HG02610 (cell line): Measurements from ENCODE around the gene KLF12.

Experiments used
- ATAC-seq: cut with Tn5 transposase; IDR thresholded peaks from one replicate; pipeline ENCODE4 v1.9.1; 2021; ENCODE audit warnings: mild to moderate bottlenecking, moderate library complexity; ENCODE audit not compliant: unreplicated experiment

KLF12 gene

DNA sequence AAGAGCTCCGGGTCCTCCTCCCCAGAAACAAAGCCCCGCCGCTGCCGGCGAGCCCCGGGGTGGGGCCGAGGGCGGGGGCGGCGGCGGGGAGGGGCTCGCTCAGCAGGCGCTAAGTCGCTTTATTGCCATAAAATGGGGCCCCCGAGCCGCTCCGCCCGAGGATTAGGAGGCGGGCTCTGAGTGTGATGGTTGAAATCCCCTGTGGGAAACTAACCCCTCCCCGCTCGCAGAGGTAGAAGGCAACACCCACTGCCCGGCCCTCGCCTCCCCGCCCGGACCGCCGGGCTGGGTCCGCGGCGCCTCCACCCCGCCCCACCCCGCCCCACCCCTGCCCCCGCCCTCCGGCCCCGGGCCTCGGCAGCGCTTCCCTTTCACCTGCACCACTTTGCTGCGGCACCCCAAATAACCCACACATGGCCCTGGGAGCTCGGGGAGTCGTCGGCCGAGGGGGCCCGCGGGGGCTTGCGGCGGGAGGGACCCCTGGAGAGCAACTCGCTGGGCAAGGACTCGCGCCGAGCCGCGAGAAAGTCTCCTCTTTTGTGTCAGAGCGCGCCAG, at the start of gene KLF12:
Gene KLF12 (minus strand): TSS at position 184 of the 556 bp plus-strand sequence.
- peak; percentile 74 for ATAC-seq

DNA sequence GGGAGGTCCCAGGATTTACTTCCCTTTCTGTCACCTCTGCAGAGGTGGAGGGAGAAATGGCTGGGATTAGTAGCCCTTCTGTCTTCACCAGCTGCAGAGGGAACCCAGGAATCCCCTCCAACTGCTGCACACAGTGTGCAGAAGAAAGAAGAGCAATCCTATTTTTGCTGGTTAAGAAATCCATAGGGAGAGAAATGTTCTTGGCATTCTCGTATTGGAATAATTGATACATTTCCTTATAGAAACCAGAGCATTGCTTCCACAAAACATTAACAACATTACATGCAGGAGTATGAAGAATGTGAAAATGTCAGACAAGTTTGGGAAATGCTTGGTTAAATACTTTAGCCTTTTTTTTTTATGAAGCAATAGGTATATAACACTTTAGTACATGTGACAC, 48.3 kb upstream of the KLF12 start:
- no peak for ATAC-seq

DNA sequence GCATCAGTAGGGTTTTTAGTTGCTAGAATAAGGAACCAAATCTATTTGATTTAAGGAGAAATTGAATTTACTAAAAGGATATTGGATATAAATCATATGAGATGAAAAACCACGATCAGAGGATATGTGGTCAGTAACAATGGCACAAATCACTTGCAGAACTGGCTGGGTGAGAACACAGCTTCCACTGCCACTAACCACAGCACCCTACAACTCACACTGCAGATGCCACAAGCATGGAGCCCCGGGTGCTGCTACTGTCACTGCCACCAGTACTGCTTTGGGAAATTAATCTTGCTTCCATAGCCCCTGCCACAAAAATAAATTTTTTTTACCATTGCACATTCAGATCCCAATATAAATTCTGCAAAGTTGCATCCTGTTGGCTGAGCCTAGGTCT, 40.6 kb upstream of the KLF12 start:
- no peak for ATAC-seq

DNA sequence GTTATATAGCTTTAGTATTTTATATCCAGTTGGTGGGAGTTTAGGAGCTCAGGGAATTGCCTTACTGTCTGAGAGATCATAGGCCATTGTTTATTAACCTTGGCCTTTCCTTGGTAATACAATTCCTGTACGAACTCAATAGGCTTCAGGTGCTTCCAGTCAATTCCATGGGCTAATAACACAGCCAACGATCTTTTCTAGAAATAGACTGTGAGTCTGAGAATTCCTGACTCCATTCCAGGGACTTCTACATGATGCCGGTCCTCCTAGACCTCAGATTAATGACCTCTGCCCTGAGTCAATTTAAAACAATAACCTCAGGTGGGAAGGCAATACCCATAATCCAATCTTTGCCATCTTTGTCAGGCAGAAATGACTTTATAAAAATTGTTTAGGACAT, 39.6 kb upstream of the KLF12 start:
- ATAC-seq: no peak

DNA sequence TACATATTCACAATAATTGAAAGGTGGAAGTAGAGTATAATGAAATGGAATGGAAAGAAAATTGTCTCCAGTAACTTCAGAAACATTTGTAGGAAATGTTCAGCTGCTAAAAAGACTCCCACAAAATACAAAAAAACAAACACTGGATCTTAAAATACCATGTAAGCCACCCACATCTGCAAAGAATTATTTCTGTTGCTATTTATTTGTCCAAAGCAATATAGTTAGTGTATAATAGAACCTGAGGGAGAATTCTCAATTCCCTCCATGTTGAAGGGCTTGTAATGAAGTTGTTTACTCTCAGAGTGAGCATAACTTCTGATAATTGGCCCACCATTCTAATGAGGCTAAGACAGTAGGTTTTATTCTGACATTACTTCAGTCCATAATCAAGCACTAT, 37.4 kb upstream of the KLF12 start:
- no peak for ATAC-seq

DNA sequence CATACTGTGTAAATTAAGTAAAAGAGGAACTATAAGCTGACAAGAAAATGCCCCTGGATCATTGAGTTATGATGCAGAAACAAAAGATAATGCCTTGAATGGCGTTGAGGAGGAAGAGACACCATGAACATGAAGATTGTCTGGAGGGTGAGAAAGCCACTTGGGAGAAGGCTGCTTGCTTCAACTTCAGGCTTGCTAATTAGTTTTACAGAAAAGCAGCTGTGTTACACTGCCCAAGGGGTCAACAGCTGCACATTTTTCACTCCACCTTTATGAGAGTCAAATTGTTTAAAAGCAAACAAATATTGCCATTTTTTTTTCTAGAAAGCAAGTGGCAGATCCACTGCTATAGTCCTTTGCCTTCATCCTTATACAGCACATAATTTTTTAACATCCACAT, 35.5 kb upstream of the KLF12 start:
- ATAC-seq: no peak

DNA sequence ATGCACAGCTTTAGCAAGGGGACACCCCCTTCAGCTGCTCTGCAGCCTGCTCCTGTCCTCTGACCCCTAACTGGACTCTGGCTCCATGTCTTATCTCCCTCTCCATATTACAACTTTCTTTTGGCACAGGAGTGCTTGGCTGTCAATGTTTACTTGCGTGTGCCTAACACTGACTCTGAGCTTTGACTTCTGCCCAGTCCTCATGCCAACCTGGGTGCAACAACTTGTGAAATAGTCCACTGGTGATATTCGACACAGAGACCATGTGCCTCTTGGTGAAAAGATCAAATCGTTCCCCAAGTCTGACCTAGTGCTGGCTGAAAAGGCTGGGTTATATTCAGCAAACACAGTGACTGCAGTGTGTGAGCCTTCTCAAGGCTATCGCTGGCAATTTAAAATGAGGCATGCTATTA, 34.1 kb upstream of the KLF12 start:
- no peak for ATAC-seq

DNA sequence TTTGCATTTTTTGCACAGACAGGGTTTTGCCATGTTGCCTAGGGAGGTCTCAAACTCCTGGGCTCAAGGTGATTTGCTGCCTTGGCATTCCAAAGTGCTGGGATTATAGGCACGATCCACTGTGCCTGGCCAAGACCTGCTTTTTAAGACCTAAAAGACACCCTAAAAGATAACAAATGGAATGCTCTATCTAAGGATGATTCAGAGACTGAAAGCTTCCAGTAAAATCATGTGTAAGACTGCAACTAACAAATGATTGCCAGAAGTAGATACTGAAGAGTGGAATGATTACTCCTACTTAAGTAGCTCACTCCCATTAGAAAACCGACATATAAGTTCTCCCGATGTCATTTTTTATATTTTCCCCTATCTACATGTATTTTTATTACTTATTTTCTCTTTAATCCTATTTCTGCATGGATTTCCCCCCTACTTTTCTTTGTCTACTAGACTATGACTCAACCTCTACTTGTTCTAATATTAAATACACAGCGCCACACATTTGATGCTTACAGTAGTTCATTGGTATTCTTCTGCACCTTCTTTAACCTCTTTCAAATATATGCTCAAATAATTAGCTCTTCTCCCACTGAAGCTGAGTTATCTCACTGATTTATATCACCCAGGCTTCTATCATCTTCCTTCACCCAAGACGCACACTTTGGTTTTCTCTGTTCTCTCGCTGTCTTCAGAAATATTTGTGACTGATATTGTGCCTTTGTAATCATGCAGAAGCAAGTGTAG, 32.2 kb upstream of the KLF12 start:
- ATAC-seq: no peak

DNA sequence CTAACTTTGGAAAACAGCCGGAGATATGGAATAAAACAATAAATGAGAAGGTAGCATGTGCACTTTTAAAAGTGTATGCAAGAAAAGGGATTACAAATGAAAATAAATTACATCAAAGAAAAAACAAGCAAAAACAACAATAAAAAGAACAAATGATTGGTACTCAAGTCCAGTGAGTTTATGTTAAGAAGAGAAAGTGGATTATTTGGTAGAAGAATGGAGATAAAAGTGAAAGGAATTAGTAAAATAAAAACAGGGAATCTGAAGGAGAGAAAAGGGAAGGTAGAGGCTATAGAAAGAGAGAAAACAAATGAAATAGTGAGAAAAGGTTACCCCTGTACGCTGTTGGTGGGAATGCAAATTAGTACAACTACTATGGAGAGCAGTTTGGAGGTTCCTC, 28.6 kb upstream of the KLF12 start:
- ATAC-seq: no peak

DNA sequence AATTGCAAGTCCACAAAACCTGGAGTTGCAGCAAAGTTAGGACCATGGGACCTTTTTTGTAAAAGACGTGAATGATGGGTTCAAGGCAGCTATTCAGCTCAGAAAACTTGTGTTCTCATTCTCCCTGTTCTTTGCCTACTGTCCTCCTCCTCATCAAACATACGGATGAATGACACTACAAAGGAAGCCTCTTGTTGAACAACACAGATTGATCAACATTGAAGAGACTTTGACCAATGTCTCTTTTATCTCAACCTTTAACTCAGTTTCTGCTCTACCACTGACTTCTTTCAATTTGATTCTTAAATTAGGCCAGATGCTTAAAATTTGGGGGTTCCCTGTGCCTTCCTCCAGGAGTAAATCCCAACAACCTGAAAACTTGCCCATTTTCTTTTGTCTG, 27.9 kb upstream of the KLF12 start:
- no peak for ATAC-seq

DNA sequence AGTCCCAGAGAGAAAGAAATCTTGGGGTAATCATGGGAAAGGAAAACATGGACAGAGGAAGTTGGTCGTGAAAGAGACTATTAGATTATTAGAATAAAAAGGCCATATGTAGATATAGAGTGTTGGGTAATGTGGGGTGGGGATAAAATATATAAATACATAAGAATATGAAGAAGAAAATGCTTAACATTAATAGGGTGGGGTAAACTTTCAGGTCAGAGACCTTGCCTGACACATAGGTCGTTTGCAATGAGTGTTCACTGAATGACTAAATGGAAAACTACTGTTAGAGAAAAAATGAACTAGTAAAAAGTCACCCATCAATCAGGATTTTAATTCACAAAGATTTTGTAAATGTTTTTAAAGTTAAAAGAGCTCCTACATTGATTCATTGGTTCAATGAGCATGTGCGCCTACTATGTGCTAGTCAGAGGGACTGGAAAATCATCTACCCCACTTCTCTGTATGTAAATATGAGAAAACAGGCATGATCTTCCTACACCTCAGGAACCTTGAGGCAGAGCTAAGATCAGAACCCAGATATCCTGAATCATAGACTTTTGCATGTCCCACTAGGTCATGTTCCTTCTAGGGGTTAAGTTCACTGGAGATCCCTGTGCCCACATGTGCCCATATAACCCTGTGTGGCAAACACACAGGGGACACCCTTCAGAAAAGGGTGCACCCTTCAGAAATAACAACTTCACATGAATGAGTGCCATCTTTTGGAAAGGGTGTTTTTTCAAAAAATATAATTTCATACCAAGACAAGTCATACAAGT, 24.6 kb upstream of the KLF12 start:
- ATAC-seq: no peak

DNA sequence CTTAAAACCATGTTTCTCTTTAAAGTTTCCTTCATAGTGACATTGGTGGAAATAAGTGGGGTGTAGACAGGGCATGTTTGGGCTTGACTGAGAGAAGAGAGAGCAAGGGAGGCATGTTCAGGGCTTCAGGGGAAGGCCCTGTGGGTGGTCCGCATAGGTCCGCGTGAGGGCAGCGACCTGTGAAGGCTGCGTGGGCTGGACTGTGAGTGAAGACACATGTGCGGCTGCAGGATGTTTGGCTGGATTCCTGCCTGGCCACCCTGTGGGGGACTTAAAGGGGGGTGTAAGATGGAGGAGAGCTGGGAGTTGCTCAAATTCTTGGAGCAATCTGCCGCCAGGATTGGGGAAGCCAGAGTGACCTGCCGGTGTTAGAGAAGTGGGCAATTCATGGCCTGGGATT, 23.8 kb upstream of the KLF12 start:
- ATAC-seq: no peak

DNA sequence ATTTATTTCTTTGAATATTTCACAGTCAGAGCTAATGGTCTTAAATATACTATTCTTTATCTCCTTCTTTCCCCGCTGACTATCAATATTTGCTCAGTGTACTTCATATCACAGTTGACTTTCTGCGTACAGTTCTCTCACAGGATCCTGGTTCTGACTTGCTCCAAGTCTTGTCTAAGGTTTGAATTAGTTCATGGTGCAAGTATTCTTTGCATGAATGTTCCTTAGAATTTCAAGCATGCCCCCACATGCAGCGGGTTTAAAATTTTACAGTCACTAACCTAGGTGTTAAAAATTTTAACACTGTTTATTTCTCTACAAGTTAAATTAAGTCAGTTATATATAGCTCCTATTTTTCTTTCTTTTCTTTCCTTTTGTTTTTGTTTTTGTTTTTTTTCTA, 20.8 kb upstream of the KLF12 start:
- ATAC-seq: no peak

DNA sequence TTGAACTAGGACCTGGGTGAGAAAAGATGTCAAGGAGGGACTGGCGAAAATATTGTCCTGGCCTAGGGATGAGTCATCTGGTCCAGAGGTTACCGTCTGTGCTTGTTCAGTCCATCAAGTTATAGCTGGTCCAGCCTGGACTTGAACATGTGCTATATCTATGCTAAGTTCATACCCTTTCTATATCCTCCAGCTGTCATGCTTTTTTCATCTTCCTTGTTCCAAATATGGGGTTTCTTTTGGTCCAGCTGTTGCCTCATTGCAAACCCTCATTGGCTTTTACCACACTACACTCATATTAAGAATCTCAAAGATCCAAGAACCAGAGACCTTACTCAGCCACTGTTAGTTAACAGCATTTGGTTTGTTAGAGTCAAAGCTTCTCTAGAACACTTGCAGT, 19.1 kb upstream of the KLF12 start:
- ATAC-seq: peak; percentile 51

DNA sequence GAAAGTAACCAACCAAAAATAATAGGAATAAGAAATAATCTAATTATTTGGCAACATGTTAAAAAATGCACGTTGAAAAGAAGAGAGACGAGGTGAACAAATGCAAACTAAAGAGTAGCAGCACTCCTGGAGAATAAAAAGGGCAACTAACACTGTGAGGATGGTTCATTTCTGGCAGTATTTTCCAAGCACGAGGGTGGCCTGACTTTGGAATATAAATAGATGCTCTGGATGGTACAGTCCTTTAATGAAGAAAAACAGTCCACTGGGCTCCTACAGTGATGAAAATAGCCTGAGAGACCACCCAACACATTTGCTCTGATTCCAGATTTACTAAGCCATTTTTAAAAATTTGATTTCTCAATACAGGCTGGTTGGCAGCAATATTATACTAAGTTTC, 17.7 kb upstream of the KLF12 start:
- ATAC-seq: no peak

DNA sequence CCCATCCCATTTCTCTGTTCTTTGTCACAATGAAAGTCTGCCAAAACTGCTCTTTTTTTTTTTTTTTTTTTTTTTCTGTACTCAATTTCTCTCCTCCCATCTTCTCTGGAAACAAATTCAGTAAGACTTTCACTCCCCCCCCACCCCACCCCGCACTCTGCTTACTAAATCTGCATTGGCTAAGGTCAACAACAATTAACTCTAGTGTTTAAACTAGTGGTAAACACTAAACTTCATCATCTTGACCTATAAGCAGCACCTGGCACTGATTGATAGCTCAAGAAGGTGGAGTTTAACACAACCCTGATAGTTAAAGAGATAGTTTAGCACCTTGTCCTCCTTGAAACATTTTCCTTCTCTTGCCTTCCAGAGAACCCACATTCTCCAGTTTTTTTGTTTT, 14.1 kb upstream of the KLF12 start:
- no peak for ATAC-seq

DNA sequence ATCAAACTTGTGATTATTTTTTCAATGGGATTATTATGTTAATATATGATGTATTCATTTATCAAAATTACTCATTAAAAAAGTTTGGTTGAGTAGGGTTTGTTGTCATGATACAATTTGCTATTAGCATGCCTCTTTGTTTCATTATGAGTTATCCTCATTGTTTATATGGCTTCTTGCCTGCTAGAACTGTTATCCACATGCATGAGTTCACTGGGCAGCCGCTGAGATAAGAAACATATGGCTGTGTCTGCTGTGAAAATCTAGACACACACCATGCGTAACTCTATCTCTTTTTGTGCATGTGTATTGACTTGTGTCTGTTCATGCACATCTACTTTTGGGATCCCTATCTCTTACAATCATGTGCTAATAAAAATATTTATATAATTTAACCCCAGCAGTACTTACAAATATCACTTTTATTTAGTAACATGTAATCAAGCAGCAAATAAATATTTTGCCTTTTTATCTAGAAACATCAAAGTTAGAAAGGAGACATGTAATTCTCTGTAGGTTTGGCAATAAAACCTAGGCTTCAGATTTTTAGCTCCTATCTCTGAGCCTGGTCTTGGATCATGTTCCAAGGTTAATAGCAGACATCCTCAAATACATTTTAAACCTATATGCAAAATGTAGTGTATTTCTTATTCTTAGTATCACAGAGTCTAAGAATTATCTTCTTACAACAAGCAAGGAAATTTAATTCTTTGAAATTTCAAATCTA, 11.2 kb upstream of the KLF12 start:
- ATAC-seq: no peak

DNA sequence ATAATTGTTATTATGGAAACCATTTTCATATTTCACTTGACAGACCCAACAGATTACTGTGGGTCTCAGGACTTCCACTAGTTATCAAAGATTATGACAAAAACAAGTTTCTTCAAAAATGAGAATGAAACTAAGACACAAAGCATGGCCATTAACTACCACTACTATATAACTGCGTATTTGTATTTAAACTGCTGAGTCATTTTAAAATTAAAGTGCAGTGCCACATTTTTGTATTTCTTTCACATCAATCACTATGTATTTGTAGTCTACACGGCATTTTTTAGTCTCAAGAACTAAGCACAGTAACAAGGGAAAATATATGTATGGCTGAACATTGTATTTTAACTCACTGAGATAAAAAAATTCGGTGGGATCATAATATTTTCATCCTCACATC, 10.1 kb upstream of the KLF12 start:
- no peak for ATAC-seq

DNA sequence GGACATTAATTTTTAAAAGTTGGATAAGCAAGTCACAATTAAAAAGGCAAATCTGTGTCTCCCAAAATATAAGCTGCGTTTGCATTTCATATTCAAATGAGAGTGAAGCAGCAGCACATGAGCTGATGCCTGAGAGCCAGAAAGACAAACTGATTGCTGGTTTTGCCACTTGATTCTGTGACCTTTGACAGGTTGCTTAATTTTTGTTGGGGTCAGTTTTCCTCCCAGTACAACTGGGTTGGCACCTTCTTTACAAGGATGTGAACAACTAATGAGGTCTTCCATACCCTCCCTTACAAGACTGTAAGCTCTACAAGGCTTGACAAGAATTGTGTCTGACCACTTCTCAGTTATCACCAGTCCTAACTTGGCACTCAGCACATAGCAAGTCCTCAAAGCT, 8.1 kb upstream of the KLF12 start:
- no peak for ATAC-seq

DNA sequence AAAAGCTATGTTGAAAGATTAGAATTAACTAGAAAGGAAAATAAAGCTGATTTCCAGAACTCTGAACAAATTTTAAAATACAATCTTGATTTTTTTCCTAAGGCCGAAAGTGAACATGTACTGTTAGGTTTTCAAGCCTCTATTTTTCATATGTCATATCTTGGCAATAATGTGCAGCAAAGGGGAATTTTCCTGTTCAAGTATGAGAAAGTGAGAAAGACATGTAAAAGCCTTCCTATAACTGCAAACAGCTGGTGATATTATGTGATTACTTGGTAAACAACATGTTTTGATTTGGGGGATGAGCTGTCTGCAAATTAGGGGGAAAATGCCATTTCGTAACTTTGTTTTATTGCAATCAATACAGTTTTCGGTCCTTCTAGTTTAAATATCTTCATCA, 4.0 kb upstream of the KLF12 start:
- ATAC-seq: no peak

DNA sequence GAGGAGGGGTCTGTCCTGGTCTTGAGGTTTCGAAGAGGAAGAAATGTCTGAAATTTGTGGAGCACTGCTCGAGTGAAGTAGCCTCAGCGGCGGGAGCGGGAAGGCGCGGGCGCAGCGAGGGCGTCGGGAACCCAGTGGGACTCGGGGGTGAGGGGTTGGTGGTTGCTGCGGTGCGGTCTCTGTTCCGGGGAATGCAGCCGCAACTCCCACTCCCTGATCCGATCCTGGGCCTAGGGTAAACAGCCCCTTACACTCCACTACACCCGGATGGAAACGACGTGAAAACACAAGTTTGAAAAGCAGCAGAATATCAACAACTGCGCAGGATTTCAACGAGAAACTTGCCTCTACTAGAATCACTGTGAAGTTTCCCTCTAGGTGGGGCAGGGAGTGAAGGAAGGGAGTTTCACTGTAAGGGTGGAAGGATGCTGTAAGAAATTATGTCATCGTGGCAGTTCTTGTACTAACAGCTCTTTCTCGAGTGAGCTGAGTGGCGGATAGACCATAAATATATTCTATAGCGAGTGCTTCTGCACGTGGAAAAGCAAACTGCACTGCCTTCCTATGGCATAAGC, 2.0 kb upstream of the KLF12 start:
- ATAC-seq: no peak
